GM12872 (cell line): ENCODE results near the gene P4HA2.
A peak's percentile ranks its signal among the peaks of the same experiment; 100 is the strongest.

Experiments used
- TF ChIP-seq, protein P1 (sequence below): IDR thresholded peaks from 3 replicates; pipeline ENCODE4 v1.5.1; 2011; ENCODE audit warnings: low read depth, mild to moderate bottlenecking, low read length, moderate library complexity; ENCODE audit not compliant: insufficient read depth

Gene P4HA2

DNA sequence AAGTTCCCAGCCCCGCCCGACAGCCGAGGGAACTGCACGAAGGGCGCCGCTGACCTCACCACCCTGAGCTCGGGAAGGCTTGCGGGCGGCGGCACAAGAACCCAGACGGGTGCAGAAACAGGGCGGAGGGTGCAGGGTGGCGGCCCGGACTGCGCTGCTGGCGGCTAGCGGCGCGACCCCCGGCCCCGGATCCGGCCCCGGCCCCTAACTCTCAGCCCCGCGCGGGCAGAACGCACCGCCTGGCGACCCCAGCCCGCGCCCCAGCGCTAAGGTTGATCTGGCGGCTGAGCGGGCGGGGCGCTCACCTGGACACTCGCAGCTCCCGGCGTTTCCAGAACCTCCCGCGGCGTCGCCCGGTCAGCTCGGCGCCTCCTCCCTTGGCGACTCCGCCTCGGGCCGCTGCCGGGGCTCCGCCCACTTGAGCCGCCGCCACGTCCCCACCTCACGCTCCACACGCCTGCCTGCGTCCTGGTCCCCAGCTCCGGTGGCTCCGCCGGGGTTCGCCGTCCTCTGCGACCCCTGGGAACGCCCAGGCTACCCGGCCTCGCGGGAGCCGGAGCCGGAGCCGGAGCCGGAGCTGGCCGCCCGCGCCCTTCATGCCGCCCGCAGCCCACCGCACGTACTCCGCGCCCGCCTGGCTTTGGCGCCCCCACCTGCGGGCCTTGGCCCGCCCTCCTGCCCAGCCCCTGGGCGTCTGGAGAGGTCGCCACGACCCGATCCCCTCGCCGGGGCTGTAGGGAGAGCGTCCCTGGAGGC is at the start of gene P4HA2:
P4HA2 (minus strand) TSS at position 369 of the 756 bp plus-strand sequence. CDS start 9,227 bp downstream, outside the sequence.
- TF ChIP-seq, protein P1, sequence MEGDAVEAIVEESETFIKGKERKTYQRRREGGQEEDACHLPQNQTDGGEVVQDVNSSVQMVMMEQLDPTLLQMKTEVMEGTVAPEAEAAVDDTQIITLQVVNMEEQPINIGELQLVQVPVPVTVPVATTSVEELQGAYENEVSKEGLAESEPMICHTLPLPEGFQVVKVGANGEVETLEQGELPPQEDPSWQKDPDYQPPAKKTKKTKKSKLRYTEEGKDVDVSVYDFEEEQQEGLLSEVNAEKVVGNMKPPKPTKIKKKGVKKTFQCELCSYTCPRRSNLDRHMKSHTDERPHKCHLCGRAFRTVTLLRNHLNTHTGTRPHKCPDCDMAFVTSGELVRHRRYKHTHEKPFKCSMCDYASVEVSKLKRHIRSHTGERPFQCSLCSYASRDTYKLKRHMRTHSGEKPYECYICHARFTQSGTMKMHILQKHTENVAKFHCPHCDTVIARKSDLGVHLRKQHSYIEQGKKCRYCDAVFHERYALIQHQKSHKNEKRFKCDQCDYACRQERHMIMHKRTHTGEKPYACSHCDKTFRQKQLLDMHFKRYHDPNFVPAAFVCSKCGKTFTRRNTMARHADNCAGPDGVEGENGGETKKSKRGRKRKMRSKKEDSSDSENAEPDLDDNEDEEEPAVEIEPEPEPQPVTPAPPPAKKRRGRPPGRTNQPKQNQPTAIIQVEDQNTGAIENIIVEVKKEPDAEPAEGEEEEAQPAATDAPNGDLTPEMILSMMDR = no peak

DNA sequence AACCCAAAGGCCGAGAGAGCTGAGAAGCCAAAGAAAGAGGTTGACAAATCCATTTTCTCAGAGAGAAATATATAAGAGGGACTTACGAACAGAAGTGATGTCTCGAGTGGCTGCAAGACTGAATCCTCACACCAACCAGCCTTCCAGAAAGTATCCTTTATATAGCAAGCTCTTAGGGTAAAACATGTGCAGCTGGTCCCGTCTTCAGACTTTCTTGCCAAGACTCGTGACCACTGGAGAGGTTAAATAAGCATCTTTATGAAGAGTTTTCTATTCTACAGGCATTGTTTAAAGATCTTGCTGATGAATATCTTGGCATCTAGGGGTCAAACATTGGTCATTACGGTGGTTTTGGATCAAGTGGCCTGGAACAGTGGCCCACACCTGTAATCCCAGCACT is 49.6 kb upstream of the P4HA2 start:
- TF ChIP-seq, protein P1 = no peak

DNA sequence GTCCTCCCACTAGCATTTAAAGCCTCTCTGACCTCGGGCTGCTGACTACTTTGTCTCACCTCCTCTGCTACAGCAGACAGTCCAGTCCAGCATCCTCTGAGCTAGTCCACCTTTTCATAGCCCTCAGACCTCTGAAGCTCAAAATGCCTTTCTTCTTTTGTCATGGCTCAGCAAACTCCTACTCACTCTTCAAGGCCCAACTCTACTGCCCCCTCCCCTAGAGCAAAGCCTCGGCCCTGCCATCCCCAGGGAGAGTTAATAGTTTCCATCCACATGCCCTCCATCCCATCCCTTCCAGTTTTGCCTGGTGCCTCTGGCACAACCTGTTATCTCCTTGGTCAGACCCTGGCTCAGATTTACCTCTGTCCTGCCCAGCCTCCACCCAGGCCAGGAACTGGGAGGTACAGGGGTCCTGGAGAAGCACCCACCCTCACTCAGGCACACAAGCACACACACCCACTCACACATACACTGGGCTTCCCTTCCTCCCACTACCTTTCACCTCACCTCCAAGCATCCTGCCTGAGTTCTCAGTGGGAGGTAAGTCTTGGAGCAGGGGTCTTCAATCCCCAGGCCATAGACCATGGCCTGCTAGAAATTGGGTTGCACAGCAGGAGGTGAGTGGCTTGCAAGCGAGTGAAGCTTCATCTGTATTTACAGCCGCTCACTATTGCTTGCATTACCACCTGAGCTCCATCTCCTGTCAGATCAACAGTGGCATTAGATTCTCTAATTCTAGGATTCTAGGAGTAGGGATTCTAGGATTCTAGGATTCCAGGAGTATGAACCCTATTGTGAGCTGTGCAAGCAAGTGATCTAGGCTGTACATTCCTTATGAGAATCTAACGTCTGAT is 47.9 kb upstream of the P4HA2 start:
- TF ChIP-seq, protein P1 = no peak

DNA sequence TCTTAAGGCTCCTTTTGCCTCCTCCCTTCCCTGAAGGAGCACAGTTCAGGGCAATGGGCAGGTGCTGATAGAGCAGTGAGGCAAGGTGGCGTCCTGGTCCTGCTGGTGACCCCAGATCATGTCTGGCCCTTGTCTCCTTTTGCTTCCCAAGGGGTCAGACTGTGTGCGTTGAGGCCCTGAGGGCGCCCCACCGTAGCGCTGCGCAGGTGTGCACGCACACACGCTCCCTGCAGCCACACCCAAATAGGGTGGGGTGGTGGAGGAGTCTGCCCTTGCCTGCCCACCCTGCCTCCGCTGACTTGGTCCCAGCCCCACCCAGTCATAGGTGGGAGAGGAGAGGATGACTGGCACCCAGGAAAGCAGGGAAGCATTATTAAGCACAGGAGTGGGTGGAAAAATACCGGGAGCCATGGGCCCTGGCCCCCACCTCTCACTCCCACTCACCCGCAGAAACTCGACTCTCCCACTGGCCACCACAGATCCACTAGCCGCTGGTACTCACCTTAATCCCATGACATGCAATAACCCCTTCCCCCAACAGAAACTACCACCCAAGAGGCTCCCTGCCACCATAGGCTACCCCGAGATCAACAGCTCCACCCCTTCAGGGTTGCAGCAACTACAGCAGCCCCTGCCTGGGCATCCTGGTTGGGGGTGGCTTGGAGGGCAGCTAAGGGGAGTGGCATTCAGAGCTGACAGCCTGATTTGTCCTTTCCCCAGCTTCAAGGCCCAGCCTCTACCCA is 46.6 kb upstream of the P4HA2 start:
- TF ChIP-seq, protein P1 = no peak

DNA sequence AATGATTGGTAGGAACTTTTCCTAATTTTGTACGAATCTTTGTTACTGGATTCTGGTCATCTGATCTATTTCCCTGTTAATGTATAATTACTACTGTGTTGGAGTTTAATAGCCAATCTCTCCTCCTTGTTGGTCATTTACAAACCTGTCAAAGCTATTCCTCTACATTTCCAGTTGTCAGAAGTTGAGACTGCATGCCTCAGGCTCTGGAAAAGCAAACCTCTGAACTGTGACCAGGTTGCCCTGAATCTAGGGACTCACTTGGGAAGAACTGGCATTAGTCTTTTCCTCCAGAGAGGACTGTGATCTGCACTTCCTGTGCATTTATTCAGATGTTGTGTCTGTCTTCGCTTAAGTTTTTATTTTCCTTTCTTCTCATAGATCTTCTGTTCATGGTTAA is 46.0 kb upstream of the P4HA2 start:
- TF ChIP-seq, protein P1 = no peak

DNA sequence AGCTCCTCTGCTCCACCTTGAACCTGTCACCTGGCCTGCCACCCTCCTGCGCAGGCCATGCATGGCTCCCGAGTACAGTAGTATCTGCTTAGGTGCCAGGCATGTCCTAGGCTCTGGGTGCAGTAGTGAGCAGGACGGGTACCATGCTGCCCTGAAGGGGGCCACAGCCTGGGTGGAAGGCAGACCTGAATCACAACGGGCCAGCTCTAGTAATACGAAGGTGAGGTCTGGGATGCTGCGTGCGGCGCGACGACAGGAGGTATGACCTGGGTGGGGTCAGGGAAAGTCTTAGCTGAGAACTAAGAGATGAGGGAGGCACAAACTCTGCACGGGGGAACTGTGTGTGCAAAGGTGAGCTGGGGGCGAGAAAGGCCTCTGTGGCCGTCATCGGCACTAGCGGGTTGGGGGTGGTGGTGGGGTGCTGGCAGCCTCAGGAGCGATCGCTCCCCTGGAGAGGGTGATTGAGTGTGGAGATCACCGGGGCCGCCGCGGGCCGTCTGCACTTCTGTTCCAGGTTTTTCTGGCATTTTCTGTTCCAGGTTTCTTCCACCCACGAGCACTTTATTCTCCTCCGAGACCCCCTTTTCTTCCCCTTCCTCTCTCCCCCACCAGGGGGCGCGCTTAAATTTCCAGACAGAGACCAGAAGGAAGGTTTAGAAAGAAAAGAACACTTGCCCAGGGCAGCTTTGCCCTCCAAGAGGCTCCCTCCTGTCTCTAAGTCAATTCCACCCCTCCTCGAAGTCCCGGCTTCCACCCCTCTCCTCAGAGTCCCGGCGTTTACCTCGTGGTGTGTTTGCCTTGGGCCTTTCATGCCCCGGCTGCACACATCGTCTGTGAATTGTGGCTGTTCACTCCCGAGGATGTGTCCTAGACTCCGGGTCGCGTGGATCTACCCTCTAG is 44.9 kb upstream of the P4HA2 start:
- TF ChIP-seq, protein P1 = peak; percentile 85
